ENCODE data around the gene ALKBH1.

DNA sequence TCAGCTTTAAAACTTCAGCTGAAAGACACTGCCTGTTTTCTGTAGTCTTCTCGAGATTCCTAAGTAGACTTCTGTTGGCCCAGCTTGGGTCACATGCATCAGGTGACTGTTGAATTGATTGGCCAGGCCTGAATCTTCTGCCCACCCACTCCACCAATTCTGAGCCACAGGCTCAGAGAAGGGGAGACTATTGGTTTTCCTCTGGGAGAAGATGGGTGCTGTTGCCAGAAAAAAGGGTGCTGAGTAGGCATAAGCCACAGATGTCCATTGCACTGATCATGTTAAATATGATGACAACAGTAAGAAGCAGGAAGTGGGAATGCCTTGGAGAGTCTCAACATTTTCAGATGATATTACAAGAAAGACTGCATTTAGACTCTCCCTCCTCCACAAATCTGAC, 84.6 kb downstream of the ALKBH1 start:
- TF ChIP-seq, protein P1, sequence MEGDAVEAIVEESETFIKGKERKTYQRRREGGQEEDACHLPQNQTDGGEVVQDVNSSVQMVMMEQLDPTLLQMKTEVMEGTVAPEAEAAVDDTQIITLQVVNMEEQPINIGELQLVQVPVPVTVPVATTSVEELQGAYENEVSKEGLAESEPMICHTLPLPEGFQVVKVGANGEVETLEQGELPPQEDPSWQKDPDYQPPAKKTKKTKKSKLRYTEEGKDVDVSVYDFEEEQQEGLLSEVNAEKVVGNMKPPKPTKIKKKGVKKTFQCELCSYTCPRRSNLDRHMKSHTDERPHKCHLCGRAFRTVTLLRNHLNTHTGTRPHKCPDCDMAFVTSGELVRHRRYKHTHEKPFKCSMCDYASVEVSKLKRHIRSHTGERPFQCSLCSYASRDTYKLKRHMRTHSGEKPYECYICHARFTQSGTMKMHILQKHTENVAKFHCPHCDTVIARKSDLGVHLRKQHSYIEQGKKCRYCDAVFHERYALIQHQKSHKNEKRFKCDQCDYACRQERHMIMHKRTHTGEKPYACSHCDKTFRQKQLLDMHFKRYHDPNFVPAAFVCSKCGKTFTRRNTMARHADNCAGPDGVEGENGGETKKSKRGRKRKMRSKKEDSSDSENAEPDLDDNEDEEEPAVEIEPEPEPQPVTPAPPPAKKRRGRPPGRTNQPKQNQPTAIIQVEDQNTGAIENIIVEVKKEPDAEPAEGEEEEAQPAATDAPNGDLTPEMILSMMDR (IDR thresholded peaks at IDR 0.05): no peak
- no peak for TF ChIP-seq POLR2A (IDR thresholded peaks at IDR 0.05)
